C4-2B (cell line): ENCODE data around the gene GCLC.

Experiments
- CTCF ChIP-seq: fragments of 450-650 bp; conservative IDR thresholded peaks from 2 replicates; pipeline ENCODE4 v1.5.1; 2017; ENCODE audit warnings: mild to moderate bottlenecking
- ZFX ChIP-seq: fragments of 450-650 bp; IDR thresholded peaks from 2 replicates; pipeline ENCODE4 v1.6.1; 2017

GRCh38 chr6:53504512-53504911, 40.4 kb downstream of the GCLC start:
- TF ChIP-seq CTCF (no peak), ZFX (no peak)
